Rectal smooth muscle tissue (tissue), 1 donor: Measurements from ENCODE around the gene TBX1.

Experiments
- H3K27ac ChIP-seq: one replicate; pipeline ENCODE4 v1.7.0; 2013; ENCODE audit warnings: low read depth, low read length, inconsistent platforms
- H3K27me3 ChIP-seq: one replicate; pipeline ENCODE4 v1.7.0; 2013; ENCODE audit warnings: low read length; ENCODE audit not compliant: control insufficient read depth, insufficient read depth
- H3K36me3 ChIP-seq: one replicate; pipeline ENCODE4 v1.7.0; 2013; ENCODE audit warnings: low read length; ENCODE audit not compliant: control insufficient read depth, insufficient read depth
- H3K4me1 ChIP-seq: one replicate; pipeline ENCODE4 v1.7.0; 2013; ENCODE audit warnings: low read length; ENCODE audit not compliant: control insufficient read depth, insufficient read depth
- H3K4me3 ChIP-seq: one replicate; pipeline ENCODE4 v1.7.0; 2013; ENCODE audit warnings: low read length
- H3K9ac ChIP-seq: one replicate; pipeline ENCODE4 v1.7.0; 2013; ENCODE audit warnings: low read length

The TBX1 gene

DNA sequence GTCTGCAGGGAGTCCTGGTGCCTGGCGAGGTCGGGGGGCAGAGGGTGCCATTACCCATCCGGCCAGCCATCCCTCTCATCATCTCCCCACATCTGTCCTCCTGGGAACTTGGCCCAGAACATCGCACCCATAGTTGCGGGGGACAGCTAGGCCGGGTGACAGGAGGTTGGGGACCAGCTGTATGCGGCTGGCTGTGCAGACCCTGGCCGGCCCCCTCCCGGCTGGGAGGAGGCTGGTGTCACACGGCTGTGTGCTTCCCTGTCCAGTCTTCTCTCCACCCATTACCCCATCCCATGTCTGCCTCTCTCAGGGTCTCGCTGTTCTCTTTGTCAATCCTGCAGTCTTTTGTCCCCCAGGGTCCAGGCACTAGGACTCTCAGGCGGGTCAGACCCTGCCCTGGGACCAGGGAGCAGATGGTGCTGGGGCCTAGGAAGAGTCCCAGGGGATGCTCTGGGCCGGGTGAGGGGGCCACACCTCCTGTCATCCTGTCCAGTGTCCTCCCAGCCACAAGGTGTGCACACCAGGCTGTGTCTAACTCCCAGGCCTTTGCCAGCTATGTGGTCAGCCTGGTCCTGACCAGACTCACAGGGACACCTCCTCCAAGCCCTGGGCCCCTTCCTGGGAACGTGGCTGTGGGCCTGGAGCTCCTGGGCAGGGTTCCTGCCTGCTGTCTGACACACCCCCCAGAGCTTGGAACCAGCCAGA lies 6.4 kb upstream of the TBX1 start:
- H3K36me3 ChIP-seq, result no peaks in the 10 kb centered on the region
- no peak overlapping the region for H3K27ac ChIP-seq
- no peak overlapping the region for H3K9ac ChIP-seq
- H3K4me1 ChIP-seq, result no peaks in the 10 kb centered on the region
- peaks cover 42% of the 10 kb centered on the region for H3K27me3 ChIP-seq
- H3K4me3 ChIP-seq, result no peak overlapping the region

DNA sequence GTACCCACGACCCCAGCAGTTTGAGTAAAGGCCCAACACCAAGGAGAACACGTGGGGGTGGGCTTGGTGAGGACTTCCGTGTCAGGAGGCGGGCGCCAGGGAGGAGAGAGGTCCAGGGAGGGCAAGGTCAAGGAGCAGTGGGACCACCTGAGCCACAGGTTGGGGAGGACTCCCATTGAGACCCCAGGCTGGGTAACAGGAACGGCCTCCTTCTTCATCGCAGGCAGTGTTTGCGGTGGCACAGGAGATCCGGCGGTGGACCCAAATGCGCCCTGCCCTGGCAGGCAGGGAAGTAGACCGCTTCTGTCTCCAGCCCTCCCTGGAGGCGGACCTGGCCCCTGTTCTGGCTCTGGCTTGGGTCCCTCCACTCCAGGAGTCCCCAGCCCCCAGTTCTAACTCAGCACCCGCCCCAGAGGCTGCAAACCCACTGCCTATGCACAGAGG lies 5.9 kb upstream of the TBX1 start:
- peaks cover 44% of the 10 kb centered on the region for H3K27me3 ChIP-seq

DNA sequence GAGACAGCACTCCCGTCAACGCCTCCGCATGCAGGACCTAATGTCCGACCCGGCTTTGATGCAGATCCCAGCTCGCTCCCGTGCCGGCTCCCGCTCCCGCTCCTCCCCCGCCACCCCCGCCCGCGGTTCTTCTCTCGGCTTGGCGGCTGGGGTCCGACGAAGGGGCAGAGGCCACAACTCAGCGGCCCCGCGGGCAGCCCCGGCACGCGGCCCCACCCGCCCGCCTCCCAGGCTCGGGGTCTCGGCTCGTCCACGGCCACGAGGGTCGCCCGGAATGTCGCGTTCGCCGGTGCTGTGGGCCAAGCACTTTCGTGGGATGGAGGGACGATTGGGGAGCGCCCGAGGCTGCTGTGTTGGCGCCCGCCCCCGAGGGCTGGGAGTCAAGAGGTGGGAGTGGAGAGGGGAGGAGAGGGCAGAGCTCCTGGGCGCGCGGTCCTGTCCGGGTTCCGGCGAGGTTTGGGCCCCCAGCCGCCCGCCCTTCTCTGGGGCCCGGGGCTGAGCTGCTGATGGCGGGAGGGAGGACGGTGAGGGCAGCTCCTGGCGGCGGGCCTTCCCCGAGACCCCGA lies 5.3 kb upstream of the TBX1 start:
- Histone ChIP-seq H3K9ac (no peak overlapping the region), H3K4me1 (no peaks in the 10 kb centered on the region), H3K36me3 (no peaks in the 10 kb centered on the region), H3K27me3 (peaks cover 39% of the 10 kb centered on the region), H3K4me3 (no peak overlapping the region), H3K27ac (no peak overlapping the region)

More for the DNA sequence above, 5.9 kb upstream of the TBX1 start:
- Histone ChIP-seq H3K9ac (no peak overlapping the region), H3K4me1 (no peaks in the 10 kb centered on the region), H3K4me3 (no peak overlapping the region), H3K36me3 (no peaks in the 10 kb centered on the region), H3K27ac (no peak overlapping the region)

- Histone ChIP-seq H3K36me3 (no peaks in the 10 kb centered on the region), H3K9ac (no peak overlapping the region), H3K4me1 (no peaks in the 10 kb centered on the region), H3K27ac (no peak overlapping the region), H3K27me3 (peaks cover 38% of the 10 kb centered on the region), H3K4me3 (no peak overlapping the region)
Observed at GRCh38 chr22:19755722-19756287, 4.8 kb upstream of the TBX1 start.

GRCh38 chr22:19756288-19757128 lies 4.1 kb upstream of the TBX1 start:
- H3K4me3 ChIP-seq, result peak overlapping the region; percentile 36
- no peaks in the 10 kb centered on the region for H3K4me1 ChIP-seq
- peaks cover 40% of the 10 kb centered on the region for H3K27me3 ChIP-seq
- H3K27ac ChIP-seq, result no peak overlapping the region
- H3K9ac ChIP-seq, result no peak overlapping the region
- H3K36me3 ChIP-seq, result no peaks in the 10 kb centered on the region

DNA sequence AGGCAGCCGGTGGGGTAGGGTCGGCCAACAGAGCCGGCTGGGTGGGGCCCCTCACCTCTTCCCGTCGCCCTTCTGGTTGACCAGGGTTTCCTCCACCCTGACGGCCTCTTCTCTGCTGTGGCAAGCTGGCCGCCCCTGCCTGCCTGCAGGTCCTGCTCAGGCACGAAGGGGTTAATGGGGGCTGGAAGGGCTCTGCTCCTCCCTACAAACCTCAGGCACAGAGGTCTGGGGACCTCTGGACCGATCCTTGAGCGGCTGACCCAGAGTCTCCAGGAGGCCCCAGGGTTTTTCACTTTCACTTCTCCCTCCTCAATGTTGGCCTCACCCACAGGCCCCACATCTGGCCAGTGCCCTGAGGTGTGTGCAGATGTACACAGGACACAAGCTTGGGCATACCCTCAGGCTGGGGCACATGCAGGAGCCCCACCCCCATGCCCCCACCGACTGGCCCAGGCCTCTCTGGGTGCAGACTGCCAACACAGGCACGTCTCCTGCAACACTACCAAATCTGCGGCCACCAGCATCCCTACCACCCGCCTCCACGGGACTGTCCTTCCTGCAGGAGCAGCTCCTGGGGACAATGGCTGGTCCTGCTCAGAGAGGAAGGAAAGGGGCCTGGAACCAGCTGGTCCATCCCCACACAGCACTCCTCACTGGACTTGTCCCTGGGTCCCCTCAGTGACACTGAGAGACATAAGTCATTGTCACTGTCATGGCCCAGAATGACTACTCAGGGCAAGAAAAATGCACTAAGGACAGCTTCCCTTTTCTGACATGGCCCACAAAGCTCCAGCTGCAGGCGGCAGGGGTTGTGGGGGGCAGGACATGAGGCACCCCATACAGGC lies 3.2 kb upstream of the TBX1 start:
- H3K4me3 ChIP-seq, result peak overlapping the region; percentile 36
- no peak overlapping the region for H3K27ac ChIP-seq
- peaks cover 47% of the 10 kb centered on the region for H3K27me3 ChIP-seq
- H3K9ac ChIP-seq, result no peak overlapping the region
- no peaks in the 10 kb centered on the region for H3K36me3 ChIP-seq
- H3K4me1 ChIP-seq, result no peaks in the 10 kb centered on the region

DNA sequence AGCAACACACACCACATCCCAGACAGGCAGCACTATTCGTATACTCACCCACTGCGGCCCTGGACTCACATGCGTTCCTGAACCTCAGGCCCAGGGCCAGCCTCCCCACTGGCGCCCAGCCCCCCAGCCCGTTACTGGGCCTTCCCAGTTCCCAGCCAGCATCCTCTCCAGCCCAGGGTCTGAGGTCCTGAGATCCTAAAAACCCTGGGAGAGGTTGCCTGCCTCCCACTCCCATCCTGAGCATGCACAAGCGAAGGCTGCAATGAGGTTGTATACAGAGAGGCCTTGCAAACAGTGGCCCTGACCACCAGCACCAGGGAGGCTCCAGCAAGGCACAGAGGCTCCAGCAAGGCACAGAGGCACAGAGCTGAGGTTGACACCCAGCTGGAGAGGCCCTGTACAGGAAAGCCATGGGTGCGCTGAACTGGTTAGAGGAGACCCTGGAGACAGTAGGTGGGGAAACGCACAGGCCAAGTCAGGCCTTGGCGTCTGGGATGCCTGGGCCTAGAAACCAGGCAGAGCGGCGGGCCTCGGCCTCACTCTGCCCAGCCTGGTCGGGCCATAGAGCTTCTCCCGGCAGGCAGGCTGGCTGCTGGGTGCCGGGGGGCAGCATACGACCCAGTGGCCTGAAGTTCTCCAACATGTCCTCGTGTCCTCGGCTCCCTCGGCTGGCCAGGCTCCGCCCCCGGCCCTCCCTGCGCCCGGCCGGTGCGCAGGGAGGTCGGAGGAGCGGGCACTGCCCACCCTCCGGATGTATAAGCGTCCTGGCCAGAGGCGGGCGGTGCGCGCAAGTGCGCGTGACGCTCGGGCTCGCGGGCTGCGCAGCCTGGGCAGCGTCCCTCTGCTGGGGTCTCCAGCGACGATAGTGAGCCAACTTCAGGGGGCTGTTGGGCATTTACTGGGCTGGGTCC lies 2.3 kb upstream of the TBX1 start:
- no peaks in the 10 kb centered on the region for H3K36me3 ChIP-seq
- no peak overlapping the region for H3K27ac ChIP-seq
- peaks cover 55% of the 10 kb centered on the region for H3K27me3 ChIP-seq
- H3K4me3 ChIP-seq, result no peak overlapping the region
- H3K4me1 ChIP-seq, result no peaks in the 10 kb centered on the region
- H3K9ac ChIP-seq, result no peak overlapping the region

DNA sequence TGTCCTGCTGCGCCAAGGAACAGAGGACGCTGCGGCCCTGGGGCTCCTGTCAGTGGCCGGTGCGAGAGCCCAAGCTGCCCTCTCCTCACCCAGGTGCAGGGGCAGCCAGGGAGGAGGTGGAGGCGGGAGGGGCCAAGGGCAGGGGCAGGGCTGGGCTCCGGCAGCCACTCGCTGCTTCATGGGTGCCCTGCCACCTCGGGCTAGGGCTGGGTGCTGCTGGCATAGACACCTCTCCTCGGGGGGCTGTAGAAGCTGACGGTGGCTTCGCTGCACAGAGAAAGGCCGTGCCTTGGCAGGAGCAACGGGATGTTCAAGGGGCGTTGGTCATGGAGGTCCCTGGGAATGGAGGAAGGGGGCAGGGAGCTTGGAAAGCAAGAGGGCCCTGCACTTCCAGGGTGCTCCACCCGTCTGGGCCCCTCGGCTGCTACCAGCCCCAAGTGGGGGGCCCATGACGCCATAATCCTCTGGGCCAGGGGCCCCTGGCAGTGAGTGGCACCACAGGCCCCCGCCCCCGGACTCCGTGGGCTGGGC lies 1.6 kb upstream of the TBX1 start:
- no peaks in the 10 kb centered on the region for H3K4me1 ChIP-seq
- peaks cover 58% of the 10 kb centered on the region for H3K27me3 ChIP-seq
- H3K4me3 ChIP-seq, result no peak overlapping the region
- no peak overlapping the region for H3K27ac ChIP-seq
- H3K36me3 ChIP-seq, result no peaks in the 10 kb centered on the region
- no peak overlapping the region for H3K9ac ChIP-seq

DNA sequence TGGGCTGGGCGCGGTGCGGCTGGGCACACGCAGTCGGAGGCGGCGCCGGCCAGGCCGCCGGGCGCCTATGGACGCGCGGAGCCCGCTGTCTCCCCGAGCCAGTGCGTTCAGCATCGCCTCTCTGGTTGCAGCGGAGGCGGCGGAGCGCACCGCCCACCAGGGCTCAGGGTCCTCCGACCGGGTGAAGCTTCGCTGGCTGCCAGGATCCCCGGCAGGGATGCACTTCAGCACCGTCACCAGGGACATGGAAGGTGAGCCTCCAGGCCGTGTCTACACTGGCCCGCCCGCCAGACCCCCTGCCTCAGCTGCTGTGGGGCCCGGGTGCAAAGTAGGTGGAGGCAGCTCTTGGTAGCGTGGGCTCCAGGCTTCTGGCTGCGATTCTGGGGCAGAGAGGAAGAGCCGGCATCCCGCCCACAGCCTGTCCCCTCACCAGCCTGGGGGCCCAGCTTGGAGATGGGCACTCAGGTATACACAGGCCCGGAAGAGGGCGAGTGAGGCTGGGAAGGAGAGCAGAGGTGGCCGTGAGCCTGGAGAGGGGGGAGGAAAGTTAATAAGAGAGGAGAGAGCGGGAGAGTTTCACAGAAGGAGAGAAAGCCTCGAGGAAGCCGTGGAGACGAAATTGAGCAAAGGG lies 1.0 kb upstream of the TBX1 start:
- Histone ChIP-seq H3K9ac (no peak overlapping the region), H3K27ac (no peak overlapping the region), H3K36me3 (no peaks in the 10 kb centered on the region), H3K4me1 (no peaks in the 10 kb centered on the region), H3K4me3 (no peak overlapping the region), H3K27me3 (peaks cover 53% of the 10 kb centered on the region)

GRCh38 chr22:19760951-19761724 lies 560 bp downstream of the TBX1 start:
- no peaks in the 10 kb centered on the region for H3K36me3 ChIP-seq
- no peak overlapping the region for H3K9ac ChIP-seq
- no peaks in the 10 kb centered on the region for H3K4me1 ChIP-seq
- H3K27me3 ChIP-seq, result peaks cover 52% of the 10 kb centered on the region
- peak overlapping the region; percentile 44 for H3K4me3 ChIP-seq
- H3K27ac ChIP-seq, result no peak overlapping the region
